ENCODE results near the gene ZNF512B.
"Not testable (repeated sequence)": the region's sequence is repeated elsewhere in the genome, so short reads cannot be mapped to it uniquely, and the experiment has no call there.

The ZNF512B gene

GRCh38 chr20:63917811-63918210 lies 51.9 kb downstream of the ZNF512B start:
- Mint-ChIP-seq H3K9me3 (no peaks in the 10 kb centered on the region), H3K4me1 (peaks cover 12% of the 10 kb centered on the region), H3K27ac (no peak overlapping the region), H3K27me3 (no peaks in the 10 kb centered on the region), H3K4me3 (no peak overlapping the region)
- DNase-seq (no peak), ATAC-seq (no peak)

- not testable (repeated sequence) for H3K27me3 Mint-ChIP-seq, H3K4me3 Mint-ChIP-seq, H3K9me3 Mint-ChIP-seq, ATAC-seq, DNase-seq, H3K27ac Mint-ChIP-seq
- peaks cover 21% of the 10 kb centered on the region for H3K4me1 Mint-ChIP-seq
Observed at GRCh38 chr20:63916371-63916939, 53.3 kb downstream of the ZNF512B start.

- DNase-seq: no peak
- no peak for ATAC-seq
- Mint-ChIP-seq H3K27ac (no peak overlapping the region), H3K4me3 (no peak overlapping the region), H3K4me1 (peaks cover 31% of the 10 kb centered on the region), H3K9me3 (no peaks in the 10 kb centered on the region), H3K27me3 (no peaks in the 10 kb centered on the region)
Observed at GRCh38 chr20:63915471-63915870, 54.3 kb downstream of the ZNF512B start.

GRCh38 chr20:63913768-63914167 lies 56.0 kb downstream of the ZNF512B start:
- Mint-ChIP-seq H3K27ac (no peak overlapping the region), H3K4me1 (peaks cover 41% of the 10 kb centered on the region), H3K27me3 (no peaks in the 10 kb centered on the region), H3K4me3 (no peak overlapping the region), H3K9me3 (no peaks in the 10 kb centered on the region)
- DNase-seq (no peak), ATAC-seq (no peak)

- Mint-ChIP-seq H3K4me3 (peak overlapping the region in 1 of 2 donors; percentile 21), H3K27me3 (no peaks in the 10 kb centered on the region), H3K9me3 (no peaks in the 10 kb centered on the region), H3K27ac (peak overlapping the region in 1 of 2 donors; percentile 55), H3K4me1 (peaks cover 52% of the 10 kb centered on the region)
- ATAC-seq (no peak), DNase-seq (no peak)
Observed at GRCh38 chr20:63911176-63911575, 58.6 kb downstream of the ZNF512B start.

- no peak overlapping the region for H3K4me3 Mint-ChIP-seq
Observed at GRCh38 chr20:63908008-63908682, 61.6 kb downstream of the ZNF512B start.

More at GRCh38 chr20:63908008-63908682, 61.6 kb downstream of the ZNF512B start:
- no peak for DNase-seq
- Mint-ChIP-seq H3K27ac (no peak overlapping the region), H3K9me3 (no peaks in the 10 kb centered on the region), H3K4me1 (peaks cover 54% of the 10 kb centered on the region), H3K27me3 (no peaks in the 10 kb centered on the region)
- peak; percentile 44 for ATAC-seq
